Neural cell (in vitro differentiated cells): ENCODE data around the gene NUDT9.

Experiments
- CTCF ChIP-seq: fragments of 450-650 bp; IDR thresholded peaks from 2 replicates; pipeline ENCODE4 v1.5.1; 2014; ENCODE audit warnings: antibody characterized with exemption, mild to moderate bottlenecking, moderate library complexity; ENCODE audit not compliant: poor library complexity, severe bottlenecking
- EP300 ChIP-seq: fragments of 450-650 bp; conservative IDR thresholded peaks from 2 replicates; pipeline ENCODE4 v1.6.1; 2014; ENCODE audit warnings: antibody characterized with exemption, mild to moderate bottlenecking, moderate library complexity; ENCODE audit not compliant: poor library complexity, severe bottlenecking
- EZH2 ChIP-seq: fragments of 200-600, 300-800 bp; shearing (Covaris generic), sonication (generic); IDR thresholded peaks from 2 replicates; pipeline ENCODE4 v1.6.1; 2014; ENCODE audit warnings: antibody characterized with exemption, low read length, borderline replicate concordance, mild to moderate bottlenecking; ENCODE audit not compliant: insufficient read depth, poor library complexity, severe bottlenecking
- MXI1 ChIP-seq: fragments of 450-650 bp; conservative IDR thresholded peaks from 2 replicates; pipeline ENCODE4 v1.6.1; 2014; ENCODE audit warnings: antibody characterized with exemption, mild to moderate bottlenecking; ENCODE audit not compliant: poor library complexity, severe bottlenecking
- RAD21 ChIP-seq: fragments of 450-650 bp; conservative IDR thresholded peaks from 2 replicates; pipeline ENCODE4 v1.6.1; 2014; ENCODE audit warnings: antibody characterized with exemption, mild to moderate bottlenecking, moderate library complexity
- REST ChIP-seq: IDR thresholded peaks from 2 replicates; pipeline ENCODE4 v1.6.1; 2012; ENCODE audit warnings: borderline replicate concordance
- SMC3 ChIP-seq: fragments of 450-650 bp; conservative IDR thresholded peaks from 2 replicates; pipeline ENCODE4 v1.6.1; 2014; ENCODE audit warnings: antibody characterized with exemption, mild to moderate bottlenecking, moderate library complexity; ENCODE audit not compliant: poor library complexity
- TAF1 ChIP-seq: IDR thresholded peaks from 2 replicates; pipeline ENCODE4 v1.6.1; 2012; ENCODE audit warnings: low read depth

- TF ChIP-seq CTCF, result no peak
- no peak for TF ChIP-seq EZH2
- TF ChIP-seq TAF1, result no peak
- no peak for TF ChIP-seq REST
- no peak for TF ChIP-seq MXI1
- TF ChIP-seq SMC3, result no peak
- no peak for TF ChIP-seq EP300
- TF ChIP-seq RAD21, result no peak
Observed at GRCh38 chr4:87462102-87462501, 39.7 kb downstream of the NUDT9 start.
